ENCODE data around the gene RDH11.
"Not testable (repeated sequence)": the region's sequence is repeated elsewhere in the genome, so short reads cannot be mapped to it uniquely, and the experiment has no call there.

The RDH11 gene

GRCh38 chr14:67695394-67695949 lies at the start of gene RDH11:
Gene RDH11 (minus strand): TSS chr14:67695764. CDS start chr14:67695703, 61 bp downstream.
- DNase-seq = peak; percentile 82

DNA sequence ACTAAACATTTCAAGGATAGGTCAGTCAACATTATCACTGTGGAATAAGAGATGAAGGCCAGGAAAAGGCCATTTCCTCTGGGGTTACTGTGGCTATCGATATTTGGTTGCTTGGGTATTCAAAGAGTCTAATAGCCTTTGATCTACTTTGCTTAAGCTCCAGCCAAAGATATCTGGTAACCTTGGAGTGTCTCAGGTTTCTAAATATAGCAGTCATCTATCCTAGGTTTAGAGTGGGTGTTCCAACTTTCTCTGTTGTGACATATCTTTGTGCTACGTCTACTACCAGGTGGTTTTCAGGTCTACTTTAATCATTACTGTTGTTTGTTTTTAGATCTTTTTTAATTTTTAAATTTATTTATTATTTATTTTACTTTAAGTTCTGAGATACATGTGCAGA lies 48.5 kb upstream of the RDH11 start:
- no peak for DNase-seq

- no peak for DNase-seq
Measured at GRCh38 chr14:67738740-67739504, 43.4 kb upstream of the RDH11 start.

DNA sequence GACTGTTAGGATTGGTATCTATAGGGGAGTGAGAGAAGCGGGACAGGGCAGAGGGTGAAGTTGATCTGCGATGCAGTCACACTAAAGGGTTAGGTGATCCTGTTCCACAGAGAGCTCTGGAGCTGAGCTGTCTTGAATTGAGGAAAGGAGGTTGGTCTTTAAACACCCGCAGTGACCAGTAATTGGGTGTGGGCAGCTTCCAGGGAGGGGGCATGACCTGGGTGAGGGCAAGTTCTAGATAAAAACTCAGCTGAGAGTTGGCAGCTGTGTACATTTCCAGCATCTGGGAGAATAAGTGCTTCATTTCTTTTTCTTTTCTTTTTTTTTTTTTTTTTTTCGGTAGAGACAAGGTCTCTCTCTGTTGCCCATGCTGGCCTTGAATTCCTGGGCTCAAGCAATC lies 41.2 kb upstream of the RDH11 start:
- DNase-seq = no peak

GRCh38 chr14:67735336-67736147 lies 40.0 kb upstream of the RDH11 start:
- DNase-seq = no peak

GRCh38 chr14:67734675-67735074 lies 39.1 kb upstream of the RDH11 start:
- no peak for DNase-seq

GRCh38 chr14:67733616-67734015 lies 38.1 kb upstream of the RDH11 start:
- DNase-seq = no peak

GRCh38 chr14:67729072-67729885 lies 33.7 kb upstream of the RDH11 start:
- no peak for DNase-seq

- DNase-seq = no peak
Measured at GRCh38 chr14:67728258-67728657, 32.7 kb upstream of the RDH11 start.

- no peak for DNase-seq
Measured at GRCh38 chr14:67727361-67727760, 31.8 kb upstream of the RDH11 start.

GRCh38 chr14:67725171-67725570 lies 29.6 kb upstream of the RDH11 start:
- DNase-seq = no peak

GRCh38 chr14:67722293-67722692 lies 26.7 kb upstream of the RDH11 start:
- no peak for DNase-seq

DNA sequence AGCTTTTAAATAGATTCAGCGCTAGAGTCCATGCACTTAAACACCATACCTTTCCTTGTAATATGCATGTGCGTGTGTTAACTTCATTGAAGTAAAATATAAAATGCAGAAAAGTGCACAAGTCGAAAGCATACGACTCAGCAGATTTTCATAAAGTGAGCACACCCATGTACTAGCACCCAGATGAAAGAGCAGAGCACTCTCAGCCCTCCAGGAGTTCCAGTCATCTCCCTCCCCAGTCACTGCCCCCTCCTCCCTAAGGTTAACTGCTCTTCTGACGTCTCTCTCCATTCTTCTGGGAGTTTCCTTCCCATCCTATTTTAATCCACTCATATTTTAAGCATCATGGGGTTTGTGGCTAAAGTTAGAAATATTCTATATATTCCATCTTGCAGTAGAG lies 26.3 kb upstream of the RDH11 start:
- no peak for DNase-seq

GRCh38 chr14:67719866-67720265 lies 24.3 kb upstream of the RDH11 start:
- DNase-seq = no peak

DNA sequence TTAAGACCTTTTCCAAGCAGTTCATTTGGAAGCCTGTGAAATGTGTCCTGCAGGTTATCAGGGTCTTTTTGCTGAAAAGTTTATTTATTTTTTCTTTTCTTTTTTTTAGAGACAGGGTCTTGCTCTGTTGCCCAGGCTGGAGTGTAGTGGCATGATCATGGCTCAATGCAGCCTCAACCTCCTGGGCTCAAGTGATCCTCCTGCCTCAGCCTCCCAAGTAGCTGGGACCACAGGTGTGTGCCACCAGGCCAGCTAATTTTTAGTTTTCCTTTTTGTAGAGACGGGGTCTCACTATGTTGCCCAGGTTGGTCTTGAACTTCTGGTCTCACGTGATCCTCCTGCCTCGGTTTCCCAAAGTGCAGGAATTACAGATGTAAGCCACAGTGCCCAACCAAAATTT lies 23.8 kb upstream of the RDH11 start:
- DNase-seq = not testable (repeated sequence)

- DNase-seq = no peak
Measured at GRCh38 chr14:67718265-67718664, 22.7 kb upstream of the RDH11 start.

DNA sequence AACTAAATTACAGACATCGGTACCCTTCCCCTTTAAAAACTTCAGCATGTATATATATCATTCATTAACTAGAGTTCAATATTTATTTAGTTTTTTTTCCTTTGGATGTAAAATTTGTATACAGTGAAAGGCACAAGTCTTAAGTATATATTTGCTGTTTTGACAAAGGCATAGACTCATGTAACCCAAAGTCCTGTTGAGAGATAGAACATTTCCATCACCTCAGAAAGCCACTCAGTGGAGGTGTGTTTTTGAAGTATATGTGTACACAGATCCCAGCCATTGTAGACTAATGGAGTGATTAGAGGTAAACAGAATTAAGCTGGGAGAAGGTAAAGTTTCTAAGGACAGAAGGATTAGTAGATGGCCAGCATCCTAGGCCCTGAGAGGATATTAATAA lies 21.5 kb upstream of the RDH11 start:
- no peak for DNase-seq

- DNase-seq = no peak
Measured at GRCh38 chr14:67710209-67710608, 14.6 kb upstream of the RDH11 start.

DNA sequence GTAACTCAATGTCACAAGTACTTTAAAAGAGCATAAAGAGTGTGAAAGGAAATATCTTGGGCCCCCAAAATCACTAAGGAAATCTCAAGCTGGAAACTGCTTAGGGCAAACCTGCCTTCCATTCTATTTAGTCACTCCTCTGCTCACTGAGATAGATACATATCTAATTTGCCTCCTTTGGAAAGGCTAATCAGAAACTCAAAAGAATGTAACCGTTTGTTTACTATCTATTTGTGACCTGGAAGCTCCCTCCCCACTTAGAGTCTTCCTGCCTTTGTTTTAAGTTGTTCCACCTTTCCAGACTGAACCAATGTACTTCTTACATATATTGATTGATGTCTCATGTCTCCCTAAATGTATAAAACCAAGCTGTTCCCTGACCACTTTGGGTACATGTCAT lies 14.2 kb upstream of the RDH11 start:
- DNase-seq = not testable (repeated sequence)

GRCh38 chr14:67709346-67709745 lies 13.8 kb upstream of the RDH11 start:
- not testable (repeated sequence) for DNase-seq

- no peak for DNase-seq
Measured at GRCh38 chr14:67705211-67705610, 9.6 kb upstream of the RDH11 start.

DNA sequence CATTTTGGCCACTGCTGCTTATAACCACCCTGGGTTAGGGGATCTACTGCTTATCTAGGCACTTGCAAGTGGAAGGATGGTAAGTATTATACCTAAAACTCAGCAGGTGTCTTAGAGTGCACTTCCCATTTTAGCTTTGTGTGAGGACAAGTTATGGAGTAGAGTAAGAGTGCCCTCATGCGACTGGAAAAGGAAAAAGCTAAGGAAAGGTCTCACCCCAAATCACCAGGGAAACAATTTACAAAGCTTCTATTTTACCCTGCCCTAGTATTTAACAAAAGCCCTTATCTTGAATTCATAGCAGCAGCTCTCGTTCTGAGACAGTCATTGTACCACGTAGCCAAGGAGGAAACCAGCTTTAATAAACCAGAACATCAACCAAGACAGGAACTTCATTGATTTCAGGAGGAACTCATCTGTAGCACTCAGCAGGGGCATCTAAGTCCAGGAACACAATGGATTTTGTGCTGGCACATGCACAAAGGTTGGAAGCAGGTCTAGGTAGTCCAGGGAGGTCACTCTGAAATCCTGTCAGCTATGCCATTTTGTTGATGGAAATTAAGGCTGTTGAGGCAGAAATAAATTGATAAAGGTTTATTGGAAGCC lies 9.0 kb upstream of the RDH11 start:
- no peak for DNase-seq

DNA sequence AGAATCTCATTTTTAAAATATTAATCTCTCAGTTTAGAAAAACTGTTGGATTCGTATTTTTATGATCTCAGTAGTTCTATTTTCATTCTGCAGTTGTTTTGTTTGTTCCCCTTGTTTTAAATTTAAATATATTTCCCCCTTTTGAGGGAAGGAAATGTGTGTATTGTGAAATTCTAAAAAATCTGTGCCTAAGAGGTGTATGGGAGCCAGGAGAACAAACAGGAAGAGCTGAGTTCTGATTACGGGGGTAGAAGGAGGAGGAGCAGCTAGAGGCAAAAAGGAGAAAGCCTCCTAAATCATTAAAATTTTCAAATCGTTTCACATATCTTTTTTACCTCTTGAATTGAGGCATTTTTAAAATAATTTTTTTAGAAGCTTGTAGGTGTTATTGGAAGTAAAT lies 8.4 kb upstream of the RDH11 start:
- DNase-seq = no peak
